H9 (cell line): ENCODE results near the gene ZNF483. TPM values are rescaled to one million over a fixed set of nuclear protein-coding genes. Genes with fewer than 3 reads are reported as not detected.
"Not testable (repeated sequence)": the region's sequence is repeated elsewhere in the genome, so short reads cannot be mapped to it uniquely, and the experiment has no call there.

Experiments
- DNase-seq: peaks from one replicate; pipeline ENCODE4 v3.0.0-alpha.2; 2017
- H2AFZ ChIP-seq: one replicate; pipeline ENCODE4 v1.6.1; 2013; ENCODE audit warnings: mild to moderate bottlenecking, low read length, control low read depth, moderate library complexity
- H2AK5ac ChIP-seq: 2 replicates; pipeline ENCODE4 v1.6.1; 2013; ENCODE audit warnings: low read length, control low read depth, mixed read lengths; ENCODE audit not compliant: insufficient read length
- H2BK120ac ChIP-seq: one replicate; pipeline ENCODE4 v1.6.1; 2013; ENCODE audit warnings: low read depth, mild to moderate bottlenecking, low read length, control low read depth, inconsistent platforms; ENCODE audit not compliant: poor library complexity, severe bottlenecking
- H2BK12ac ChIP-seq: 2 replicates; pipeline ENCODE4 v1.6.1; 2013; ENCODE audit warnings: low read length, control low read depth, mixed read lengths, low read depth; ENCODE audit not compliant: insufficient read length
- H2BK15ac ChIP-seq: 2 replicates; pipeline ENCODE4 v1.6.1; 2013; ENCODE audit warnings: low read depth, low read length, control low read depth
- H2BK20ac ChIP-seq: one replicate; pipeline ENCODE4 v1.6.1; 2013; ENCODE audit warnings: low read depth, mild to moderate bottlenecking, low read length, control low read depth, inconsistent platforms; ENCODE audit not compliant: poor library complexity, severe bottlenecking
- H2BK5ac ChIP-seq: 2 replicates; pipeline ENCODE4 v1.6.1; 2013; ENCODE audit warnings: low read length, control low read depth, mixed read lengths; ENCODE audit not compliant: insufficient read length
- H3K14ac ChIP-seq: 2 replicates; pipeline ENCODE4 v1.6.1; 2013; ENCODE audit warnings: low read length, control low read depth; ENCODE audit not compliant: insufficient read depth
- H3K18ac ChIP-seq: 2 replicates; pipeline ENCODE4 v1.6.1; 2013; ENCODE audit warnings: low read depth, mild to moderate bottlenecking, mixed read lengths, low read length, control low read depth; ENCODE audit not compliant: insufficient read length
- H3K23ac ChIP-seq: 2 replicates; pipeline ENCODE4 v1.6.1; 2013; ENCODE audit warnings: low read length, control low read depth, mixed read lengths, low read depth; ENCODE audit not compliant: insufficient read length
- H3K23me2 ChIP-seq: 2 replicates; pipeline ENCODE4 v1.6.1; 2013; ENCODE audit warnings: low read depth, mild to moderate bottlenecking, mixed read lengths, low read length, control low read depth; ENCODE audit not compliant: insufficient read length, poor library complexity, severe bottlenecking
- H3K27ac ChIP-seq: 2 replicates; pipeline ENCODE4 v1.5.1; 2013; ENCODE audit warnings: low read length, control low read depth, mixed read lengths, low read depth; ENCODE audit not compliant: insufficient read length
- H3K27me3 ChIP-seq: 2 replicates; pipeline ENCODE4 v1.6.1; 2013; ENCODE audit warnings: low read length, control low read depth, inconsistent platforms; ENCODE audit not compliant: insufficient read depth
- H3K4ac ChIP-seq: 2 replicates; pipeline ENCODE4 v1.6.1; 2013; ENCODE audit warnings: low read depth, mild to moderate bottlenecking, control low read depth, inconsistent platforms, low read length, moderate library complexity
- H3K4me1 ChIP-seq: 2 replicates; pipeline ENCODE4 v1.6.1; 2013; ENCODE audit warnings: low read length, control low read depth, inconsistent platforms; ENCODE audit not compliant: insufficient read depth
- H3K4me2 ChIP-seq: 2 replicates; pipeline ENCODE4 v1.6.1; 2013; ENCODE audit warnings: low read length, control low read depth, mixed read lengths; ENCODE audit not compliant: insufficient read length, insufficient read depth
- H3K56ac ChIP-seq: 2 replicates; pipeline ENCODE4 v1.6.1; 2013; ENCODE audit warnings: low read depth, mild to moderate bottlenecking, mixed read lengths, low read length, control low read depth; ENCODE audit not compliant: insufficient read length
- H3K79me1 ChIP-seq: 2 replicates; pipeline ENCODE4 v1.6.1; 2013; ENCODE audit warnings: low read depth, mild to moderate bottlenecking, moderate library complexity, low read length, control low read depth, inconsistent platforms; ENCODE audit not compliant: insufficient read depth, poor library complexity, severe bottlenecking
- H3K79me2 ChIP-seq: 2 replicates; pipeline ENCODE4 v1.6.1; 2013; ENCODE audit warnings: low read length, control low read depth, inconsistent platforms; ENCODE audit not compliant: insufficient read depth
- H3K9ac ChIP-seq: 2 replicates; pipeline ENCODE4 v1.6.1; 2013; ENCODE audit warnings: low read length, control low read depth, mixed read lengths; ENCODE audit not compliant: insufficient read length; ENCODE audit errors: extremely low read depth
- H3K9me3 ChIP-seq: one replicate; pipeline ENCODE4 v1.6.1; 2013; ENCODE audit warnings: low read depth, low read length, inconsistent platforms; ENCODE audit not compliant: control insufficient read depth
- H3T11ph ChIP-seq: one replicate; pipeline ENCODE4 v1.6.1; 2013; ENCODE audit warnings: mild to moderate bottlenecking, low read length, control low read depth, inconsistent platforms
- H4K20me1 ChIP-seq: one replicate; pipeline ENCODE4 v1.6.1; 2013; ENCODE audit not compliant: control insufficient read depth, insufficient read length, insufficient read depth
- H4K5ac ChIP-seq: 2 replicates; pipeline ENCODE4 v1.6.1; 2013; ENCODE audit warnings: low read depth, mild to moderate bottlenecking, mixed read lengths, low read length, control low read depth; ENCODE audit not compliant: insufficient read length
- H4K8ac ChIP-seq: replicated peaks from 2 replicates; pipeline ENCODE4 v1.6.1; 2013; ENCODE audit warnings: low read length, control low read depth, mixed read lengths, low read depth; ENCODE audit not compliant: insufficient read length
- H4K91ac ChIP-seq: 2 replicates; pipeline ENCODE4 v1.6.1; 2013; ENCODE audit warnings: low read depth, mild to moderate bottlenecking, moderate library complexity, mixed read lengths, low read length, control low read depth; ENCODE audit not compliant: insufficient read length
- H3K27ac Mint-ChIP-seq, 3 experiments: 2 replicates in 2 of 3; 3 replicates in 1 of 3; pipeline ENCODE4 v1.8.0; 2020 to 2021; ENCODE audit warnings: mixed read lengths in 3 of 3, mild to moderate bottlenecking in 1 of 3, moderate library complexity in 1 of 3
- H3K27me3 Mint-ChIP-seq: 2 replicates; pipeline ENCODE4 v1.8.0; 2021; ENCODE audit warnings: low read depth, mild to moderate bottlenecking, moderate library complexity, mixed read lengths
- H3K36me3 Mint-ChIP-seq, 3 experiments: 2 replicates in 2 of 3; 3 replicates in 1 of 3; pipeline ENCODE4 v1.8.0; 2020 to 2021; ENCODE audit warnings: low read depth in 3 of 3, mixed read lengths in 3 of 3; ENCODE audit not compliant: insufficient read depth in 1 of 3
- H3K4me1 Mint-ChIP-seq, 2 experiments: 2 replicates each; pipeline ENCODE4 v1.8.0; 2020; ENCODE audit warnings: mixed read lengths in 2 of 2
- H3K4me3 Mint-ChIP-seq, 2 experiments: 2 replicates in 1 of 2; 3 replicates in 1 of 2; pipeline ENCODE4 v1.8.0; 2020 to 2021; ENCODE audit warnings: mild to moderate bottlenecking in 2 of 2, mixed read lengths in 2 of 2, moderate library complexity in 1 of 2
- H3K9me3 Mint-ChIP-seq, 2 experiments: 2 replicates in 1 of 2; 3 replicates in 1 of 2; pipeline ENCODE4 v1.8.0; 2020; ENCODE audit warnings: mild to moderate bottlenecking in 2 of 2, mixed read lengths in 2 of 2, moderate library complexity in 1 of 2
- WGBS: extraction: QIAGEN DNeasy Blood & Tissue Kit; methylation state at CpG from one replicate; pipeline ENCODE4 v1.1.7; 2013; ENCODE audit warnings: missing lambda C conversion rate, low lambda C conversion rate, mixed read lengths; ENCODE audit not compliant: insufficient read length; ENCODE audit errors: extremely low coverage; 5-methylcytosine and 5-hydroxymethylcytosine counted together
- total RNA-seq: library from RNA; stranded (reverse); gene quantifications from 2 replicates; pipeline ENCODE4 v1.2.1, GENCODE V29; 2021
- TF ChIP-seq, protein P1 (sequence below): fragments of 200-600 bp; sonication (generic); conservative IDR thresholded peaks from 3 replicates; pipeline ENCODE4 v1.8.0; 2021; ENCODE audit warnings: antibody characterized with exemption, mild to moderate bottlenecking

The ZNF483 gene
- total RNA-seq, 1 experiment from 2014 or later = 48.1 TPM

DNA sequence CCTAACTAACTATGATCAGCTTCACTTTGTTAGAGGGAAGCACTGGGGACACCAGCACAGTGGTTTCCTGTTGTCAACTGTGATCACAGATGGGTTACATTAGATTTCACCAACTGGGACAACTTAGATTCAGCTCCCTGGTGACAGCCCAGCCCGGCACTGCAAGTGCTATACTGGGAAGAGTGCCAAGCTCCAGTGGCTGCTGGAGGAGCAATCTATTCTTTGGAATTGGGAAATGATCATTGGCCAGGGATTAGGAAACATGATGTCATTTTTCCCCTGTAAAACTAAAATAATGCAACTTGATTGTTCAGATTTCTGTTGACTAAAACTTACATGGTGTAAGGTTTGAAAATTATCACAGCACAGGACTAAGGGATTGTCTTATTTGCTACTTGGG lies 41.3 kb downstream of the ZNF483 start:
- TF ChIP-seq, protein P1, sequence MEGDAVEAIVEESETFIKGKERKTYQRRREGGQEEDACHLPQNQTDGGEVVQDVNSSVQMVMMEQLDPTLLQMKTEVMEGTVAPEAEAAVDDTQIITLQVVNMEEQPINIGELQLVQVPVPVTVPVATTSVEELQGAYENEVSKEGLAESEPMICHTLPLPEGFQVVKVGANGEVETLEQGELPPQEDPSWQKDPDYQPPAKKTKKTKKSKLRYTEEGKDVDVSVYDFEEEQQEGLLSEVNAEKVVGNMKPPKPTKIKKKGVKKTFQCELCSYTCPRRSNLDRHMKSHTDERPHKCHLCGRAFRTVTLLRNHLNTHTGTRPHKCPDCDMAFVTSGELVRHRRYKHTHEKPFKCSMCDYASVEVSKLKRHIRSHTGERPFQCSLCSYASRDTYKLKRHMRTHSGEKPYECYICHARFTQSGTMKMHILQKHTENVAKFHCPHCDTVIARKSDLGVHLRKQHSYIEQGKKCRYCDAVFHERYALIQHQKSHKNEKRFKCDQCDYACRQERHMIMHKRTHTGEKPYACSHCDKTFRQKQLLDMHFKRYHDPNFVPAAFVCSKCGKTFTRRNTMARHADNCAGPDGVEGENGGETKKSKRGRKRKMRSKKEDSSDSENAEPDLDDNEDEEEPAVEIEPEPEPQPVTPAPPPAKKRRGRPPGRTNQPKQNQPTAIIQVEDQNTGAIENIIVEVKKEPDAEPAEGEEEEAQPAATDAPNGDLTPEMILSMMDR = no peak
- Histone ChIP-seq H3K23me2 (no peaks in the 10 kb centered on the region), H2BK15ac (no peak overlapping the region), H3K18ac (no peak overlapping the region), H3K9me3 (peaks cover 10% of the 10 kb centered on the region), H2AFZ (no peak overlapping the region), H4K91ac (no peak overlapping the region), H3K56ac (no peak overlapping the region), H3K4me1 (no peaks in the 10 kb centered on the region), H4K5ac (no peak overlapping the region), H3K79me2 (no peaks in the 10 kb centered on the region), H2BK12ac (no peak overlapping the region), H3T11ph (no peak overlapping the region), H2BK20ac (no peak overlapping the region), H3K27me3 (no peaks in the 10 kb centered on the region), H4K20me1 (no peaks in the 10 kb centered on the region), H3K27ac (no peak overlapping the region), H3K79me1 (no peaks in the 10 kb centered on the region), H3K9ac (no peak overlapping the region), H3K23ac (no peak overlapping the region), H2AK5ac (no peak overlapping the region), H3K14ac (no peak overlapping the region), H4K8ac (no peak overlapping the region), H3K4me2 (no peak overlapping the region), H2BK5ac (no peak overlapping the region), H2BK120ac (no peak overlapping the region), H3K4ac (no peak overlapping the region)
- H3K36me3 Mint-ChIP-seq = peaks cover 52 to 78% (median 76%) of the 10 kb centered on the region in 3 experiments
- no peaks in the 10 kb centered on the region; the same call in 1 of the 2 replicates for H3K27me3 Mint-ChIP-seq
- H3K4me1 Mint-ChIP-seq = no peaks in the 10 kb centered on the region
- no peak overlapping the region for H3K4me3 Mint-ChIP-seq
- H3K9me3 Mint-ChIP-seq = peaks cover 26 to 32% of the 10 kb centered on the region in 2 experiments
- no peak overlapping the region for H3K27ac Mint-ChIP-seq
- WGBS = no CpG with 5 or more reads among the region's 1 CpG
- no peak for DNase-seq

DNA sequence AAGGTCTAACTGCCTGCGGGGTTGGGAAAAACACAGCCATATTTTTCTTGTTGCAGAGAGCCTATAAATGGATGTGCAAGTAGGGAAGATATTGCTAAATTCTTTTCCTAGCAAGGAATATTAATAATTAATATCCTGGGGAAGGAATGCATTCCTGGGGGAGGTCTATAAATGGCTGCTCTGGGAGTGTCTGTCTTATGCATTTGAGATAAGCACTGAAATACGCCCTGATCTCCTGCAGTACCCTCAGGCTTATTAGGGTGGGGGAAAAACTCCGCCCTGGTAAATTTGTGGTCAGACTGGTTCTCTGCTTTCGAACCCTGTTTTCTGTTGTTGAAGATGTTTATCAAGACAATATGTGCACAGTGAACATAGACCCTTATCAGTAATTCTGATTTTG lies 43.1 kb downstream of the ZNF483 start:
- H3K4me1 ChIP-seq, H3T11ph ChIP-seq, H3K27ac Mint-ChIP-seq, H3K4me1 Mint-ChIP-seq, H3K23me2 ChIP-seq, H4K91ac ChIP-seq, H3K9me3 ChIP-seq, H3K23ac ChIP-seq, H3K9ac ChIP-seq, H3K14ac ChIP-seq, H2BK5ac ChIP-seq, H3K79me2 ChIP-seq, H4K20me1 ChIP-seq, DNase-seq, H3K4ac ChIP-seq, H2BK120ac ChIP-seq, H4K5ac ChIP-seq, H3K4me2 ChIP-seq, H2BK20ac ChIP-seq, H2AFZ ChIP-seq, H2BK12ac ChIP-seq, H3K27me3 Mint-ChIP-seq, H2AK5ac ChIP-seq, H3K27ac ChIP-seq, H3K79me1 ChIP-seq, H3K18ac ChIP-seq, H3K4me3 Mint-ChIP-seq, H3K56ac ChIP-seq, H3K27me3 ChIP-seq, H4K8ac ChIP-seq, H2BK15ac ChIP-seq: not testable (repeated sequence)
- H3K9me3 Mint-ChIP-seq = peaks cover 26 to 32% of the 10 kb centered on the region in 2 experiments
- WGBS = no CpG with 5 or more reads among the region's 4 CpGs
- peaks cover 60 to 86% (median 79%) of the 10 kb centered on the region in 3 experiments for H3K36me3 Mint-ChIP-seq
